A204.1 (cell line): ENCODE measurements around the gene GAREM1.
"Not testable (repeated sequence)": the region's sequence is repeated elsewhere in the genome, so short reads cannot be mapped to it uniquely, and the experiment has no call there.

Experiments
- FAIRE-seq: peaks from 2 replicates; lab custom pipeline; 2012; peaks lifted over from hg19 to GRCh38; lab: Jason Lieb, UNC

GAREM1 gene

GRCh38 chr18:32470714-32471633 is at the start of gene GAREM1:
Gene GAREM1 (minus strand): TSS chr18:32470882. CDS start chr18:32470428, 454 bp downstream.
- FAIRE-seq, result no peak

GRCh38 chr18:32511147-32511546 is 40.5 kb upstream of the GAREM1 start:
- FAIRE-seq, result no peak

GRCh38 chr18:32509111-32509510 is 38.4 kb upstream of the GAREM1 start:
- no peak for FAIRE-seq

- no peak for FAIRE-seq
Measured at GRCh38 chr18:32507093-32507492, 36.4 kb upstream of the GAREM1 start.

GRCh38 chr18:32502014-32502413 is 31.3 kb upstream of the GAREM1 start:
- no peak for FAIRE-seq

GRCh38 chr18:32501242-32501641 is 30.6 kb upstream of the GAREM1 start:
- not testable (repeated sequence) for FAIRE-seq

- FAIRE-seq, result no peak
Measured at GRCh38 chr18:32483002-32483401, 12.3 kb upstream of the GAREM1 start.

GRCh38 chr18:32482117-32482516 is 11.4 kb upstream of the GAREM1 start:
- FAIRE-seq, result no peak

GRCh38 chr18:32480581-32480980 is 9.9 kb upstream of the GAREM1 start:
- no peak for FAIRE-seq

GRCh38 chr18:32478807-32479206 is 8.1 kb upstream of the GAREM1 start:
- no peak for FAIRE-seq

GRCh38 chr18:32478317-32478716 is 7.6 kb upstream of the GAREM1 start:
- no peak for FAIRE-seq

- FAIRE-seq, result no peak
Measured at GRCh38 chr18:32476106-32476505, 5.4 kb upstream of the GAREM1 start.

GRCh38 chr18:32475069-32475468 is 4.4 kb upstream of the GAREM1 start:
- not testable (repeated sequence) for FAIRE-seq

GRCh38 chr18:32473325-32473724 is 2.6 kb upstream of the GAREM1 start:
- no peak for FAIRE-seq

- no peak for FAIRE-seq
Measured at GRCh38 chr18:32472841-32473240, 2.2 kb upstream of the GAREM1 start.

- no peak for FAIRE-seq
Measured at GRCh38 chr18:32470460-32470713, 295 bp downstream of the GAREM1 start.

GRCh38 chr18:32469691-32470459 is 807 bp downstream of the GAREM1 start:
- no peak for FAIRE-seq

- FAIRE-seq, result no peak
Measured at GRCh38 chr18:32469190-32469651, 1.5 kb downstream of the GAREM1 start.

- FAIRE-seq, result no peak
Measured at GRCh38 chr18:32468147-32468845, 2.4 kb downstream of the GAREM1 start.

GRCh38 chr18:32461709-32462272 is 8.9 kb downstream of the GAREM1 start:
- FAIRE-seq, result no peak

GRCh38 chr18:32460171-32460731 is 10.4 kb downstream of the GAREM1 start:
- FAIRE-seq, result no peak
